Astrocyte of the spinal cord (primary cell): ENCODE measurements around the gene ACTR1A.

Source experiments
- DNase-seq: peaks from one replicate; pipeline ENCODE4 v3.0.0; 2011; ENCODE audit warnings: low read depth, low spot score
- H3K4me3 ChIP-seq: 2 replicates; pipeline ENCODE4 v1.5.1; 2011; ENCODE audit warnings: low read depth, mild to moderate bottlenecking, low read length, moderate library complexity
- in situ Hi-C: cut with HindIII; loops from 2 replicates; pipeline ENCODE4 v1.10.0; 2017; ENCODE audit warnings: low sequenced_read_pairs
- TF ChIP-seq, protein P1 (sequence below): IDR thresholded peaks from 2 replicates; pipeline ENCODE4 v1.5.1; 2012; ENCODE audit warnings: low read depth, mild to moderate bottlenecking, low read length, inconsistent platforms

The ACTR1A gene

DNA sequence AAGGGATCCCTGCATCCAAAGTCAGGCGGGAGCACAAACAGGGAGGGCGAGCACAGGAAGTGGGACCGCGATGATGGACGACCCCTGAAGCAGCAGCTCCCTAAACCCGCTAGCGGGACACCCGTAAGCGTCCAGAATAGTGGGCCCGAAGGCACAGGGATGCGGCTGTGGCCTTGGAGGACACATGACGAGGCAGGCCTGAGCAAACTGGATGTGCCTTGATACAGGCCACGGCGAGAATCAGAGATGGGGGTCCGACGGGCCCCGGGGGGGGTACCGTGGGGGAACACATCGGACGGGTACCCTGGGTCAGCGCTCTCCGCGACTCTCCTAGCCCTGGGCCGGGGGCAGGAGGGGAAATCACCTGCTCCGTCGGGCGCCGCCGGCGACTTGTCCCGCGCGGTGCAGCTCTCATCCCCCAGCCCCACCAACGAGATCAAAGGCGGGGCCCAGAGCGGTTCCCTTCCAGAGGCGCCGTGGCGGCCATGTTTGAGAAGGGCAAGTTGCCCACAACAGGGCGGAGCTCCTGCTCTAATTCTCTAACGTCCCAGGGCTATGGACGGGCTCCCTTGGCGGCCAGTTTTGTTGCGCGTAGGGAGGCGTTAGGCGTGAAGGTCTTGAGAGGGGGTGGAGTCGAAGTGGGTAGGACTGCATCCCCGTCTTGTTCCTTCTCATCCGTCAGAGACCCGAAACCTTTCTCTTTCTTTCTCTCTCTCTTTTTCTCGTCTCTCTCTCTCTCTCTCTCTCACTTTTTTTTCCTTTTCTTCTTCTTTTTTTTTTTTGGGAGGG, 70.2 kb downstream of the ACTR1A start, which contains the start of gene CUEDC2:
Gene CUEDC2, minus strand, starts transcription at position 413 of the 789 bp plus-strand sequence. CDS start 7,386 bp downstream, outside the sequence.
- DNase-seq: peak; percentile 96
- peak within 1 kb of the TSS; percentile 61 for H3K4me3 ChIP-seq
- in situ Hi-C loops: no loop called here
- TF ChIP-seq, protein P1, sequence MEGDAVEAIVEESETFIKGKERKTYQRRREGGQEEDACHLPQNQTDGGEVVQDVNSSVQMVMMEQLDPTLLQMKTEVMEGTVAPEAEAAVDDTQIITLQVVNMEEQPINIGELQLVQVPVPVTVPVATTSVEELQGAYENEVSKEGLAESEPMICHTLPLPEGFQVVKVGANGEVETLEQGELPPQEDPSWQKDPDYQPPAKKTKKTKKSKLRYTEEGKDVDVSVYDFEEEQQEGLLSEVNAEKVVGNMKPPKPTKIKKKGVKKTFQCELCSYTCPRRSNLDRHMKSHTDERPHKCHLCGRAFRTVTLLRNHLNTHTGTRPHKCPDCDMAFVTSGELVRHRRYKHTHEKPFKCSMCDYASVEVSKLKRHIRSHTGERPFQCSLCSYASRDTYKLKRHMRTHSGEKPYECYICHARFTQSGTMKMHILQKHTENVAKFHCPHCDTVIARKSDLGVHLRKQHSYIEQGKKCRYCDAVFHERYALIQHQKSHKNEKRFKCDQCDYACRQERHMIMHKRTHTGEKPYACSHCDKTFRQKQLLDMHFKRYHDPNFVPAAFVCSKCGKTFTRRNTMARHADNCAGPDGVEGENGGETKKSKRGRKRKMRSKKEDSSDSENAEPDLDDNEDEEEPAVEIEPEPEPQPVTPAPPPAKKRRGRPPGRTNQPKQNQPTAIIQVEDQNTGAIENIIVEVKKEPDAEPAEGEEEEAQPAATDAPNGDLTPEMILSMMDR: no peak

DNA sequence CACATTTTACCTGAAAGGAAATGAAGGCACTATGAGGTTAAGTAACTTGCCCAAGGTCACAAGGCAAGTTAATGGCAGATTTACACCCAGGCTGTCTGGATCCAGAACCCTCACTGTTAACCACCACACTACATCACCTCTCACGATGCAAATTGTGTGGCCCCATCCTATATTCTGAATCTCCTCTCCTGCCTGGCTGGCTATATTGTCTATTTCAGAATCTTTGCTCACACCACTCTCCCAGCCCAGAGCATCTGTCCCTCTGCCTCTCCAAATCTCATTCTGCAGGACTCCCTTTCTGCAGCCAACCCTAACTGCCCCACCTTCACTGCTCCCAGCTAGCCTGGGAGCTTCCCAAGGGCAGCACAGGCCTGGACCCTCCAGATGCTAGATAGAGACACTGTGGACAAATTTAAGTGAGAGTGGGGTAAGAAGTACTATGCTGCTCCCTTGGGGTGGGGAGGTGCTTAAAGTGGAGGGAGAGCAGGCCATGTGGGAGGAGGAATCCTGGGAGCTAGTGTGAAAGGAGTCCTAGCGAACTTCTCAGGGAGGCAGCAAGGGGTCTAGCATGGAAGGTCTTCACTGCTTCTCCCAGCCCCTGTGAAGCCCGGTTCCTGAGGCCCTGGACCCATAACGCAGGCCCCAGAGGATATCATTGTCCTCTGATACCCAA, 70.9 kb downstream of the ACTR1A start:
- DNase-seq: no peak
- in situ Hi-C loops: no loop called here

DNA sequence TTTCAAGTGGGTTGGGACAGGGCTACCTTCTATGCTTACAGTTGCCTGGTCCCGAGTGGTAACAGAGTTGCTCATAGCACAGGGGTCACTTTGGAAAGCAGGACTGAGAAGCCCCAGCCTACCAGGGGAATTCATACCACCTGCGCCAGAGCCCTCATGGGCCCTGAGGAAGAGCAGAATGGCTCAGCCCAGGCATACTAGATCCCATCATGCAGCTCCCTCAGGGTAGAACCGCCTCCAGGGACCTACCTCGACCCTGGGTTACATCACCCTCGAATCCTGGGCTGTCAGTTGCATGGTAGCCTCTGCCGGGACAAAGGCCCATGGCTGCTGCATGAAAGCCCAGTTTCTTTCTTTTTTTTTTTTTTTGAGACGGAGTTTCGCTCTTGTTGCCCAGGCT, 73.0 kb downstream of the ACTR1A start:
- no peak for DNase-seq
- in situ Hi-C loops: no loop called here
- no peak overlapping the region for H3K4me3 ChIP-seq
- TF ChIP-seq, protein P1: no peak

More for the DNA sequence above, 70.9 kb downstream of the ACTR1A start:
- TF ChIP-seq, protein P1: no peak
- H3K4me3 ChIP-seq: peak overlapping the region; percentile 61
